ENCODE data around the gene GOLPH3.

DNA sequence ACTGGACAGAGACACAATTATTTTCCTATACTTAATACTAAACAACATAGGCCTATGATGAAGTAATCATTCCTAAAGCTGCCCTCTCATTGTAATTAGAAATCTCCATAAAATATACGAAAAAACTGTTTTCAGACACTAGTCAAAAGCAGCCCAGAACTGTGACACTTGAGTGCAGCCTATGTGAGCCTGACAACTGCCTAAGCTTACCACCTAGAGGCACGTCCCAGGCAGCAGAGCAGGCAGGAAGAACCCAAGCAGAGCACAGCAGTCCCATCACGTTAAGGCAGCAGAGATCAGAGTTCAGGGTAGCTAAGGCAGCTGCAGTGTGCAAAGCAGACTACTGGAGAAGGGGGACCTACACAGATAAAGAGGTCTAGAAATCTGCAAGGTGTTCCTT lies 46.4 kb downstream of the GOLPH3 start:
- TF ChIP-seq POLR2A (IDR thresholded peaks at IDR 0.05) (no peak), POLR2AphosphoS5 (IDR thresholded peaks at IDR 0.05; ENCODE audit: insufficient read depth in 1 of 2, low read depth in 1 of 2) (no peak)

Data from vagina (tissue), 2 donors.